Fibroblast of lung (primary cell): ENCODE data around the gene INS.

ENCODE experiments used
- CTCF ChIP-seq, 2 donors: IDR thresholded peaks in 1 of 2; conservative IDR thresholded peaks in 1 of 2; 1 replicate in 1 of 2; 2 replicates in 1 of 2; pipeline ENCODE4 v1.5.1; 2011 to 2012; ENCODE audit warnings: low read length in 2 of 2, control low read depth in 1 of 2, inconsistent platforms in 1 of 2, low read depth in 1 of 2, mild to moderate bottlenecking in 1 of 2
- EZH2 ChIP-seq: IDR thresholded peaks from 2 replicates; pipeline ENCODE4 v1.5.1; 2012; ENCODE audit warnings: low read length, control low read depth, mild to moderate bottlenecking; ENCODE audit errors: missing control alignments

- no peak for TF ChIP-seq CTCF (conservative IDR thresholded peaks at IDR 0.05 in 1 of 2, IDR thresholded peaks at IDR 0.05 in 1 of 2; ENCODE audit: low read depth in 1 of 2, low read length in 2 of 2)
- TF ChIP-seq EZH2, result no peak
Observed at GRCh38 chr11:2175659-2176058, 14.7 kb upstream of the INS start.
